ENCODE measurements around the gene RBM17.

Gene RBM17

GRCh38 chr10:6052247-6053221 lies 36.3 kb upstream of the RBM17 start:
- no peak for DNase-seq (ENCODE audit: low read depth in 1 of 2, low spot score in 1 of 2)
- no peak overlapping the region for H3K4me3 ChIP-seq (replicated peaks; ENCODE audit: insufficient read depth, low read length)
- TF ChIP-seq POLR2AphosphoS5 (IDR thresholded peaks at IDR 0.05; ENCODE audit: low read depth) (no peak), CTCF (IDR thresholded peaks at IDR 0.05; ENCODE audit: insufficient read depth, low read length) (no peak), GABPA (IDR thresholded peaks at IDR 0.05; ENCODE audit: low read depth) (no peak), REST (IDR thresholded peaks at IDR 0.05; ENCODE audit: insufficient replicate concordance, low read depth) (no peak), SPI1 (IDR thresholded peaks at IDR 0.05; ENCODE audit: borderline replicate concordance, low read depth) (no peak)
- H3K27me3 ChIP-seq (ENCODE audit: insufficient read depth, poor library complexity, severe bottlenecking) = no peaks in the 10 kb centered on the region
- H3K27ac ChIP-seq (replicated peaks) = no peak overlapping the region

GRCh38 chr10:6053303-6053702 lies 35.5 kb upstream of the RBM17 start:
- Histone ChIP-seq H3K27ac (replicated peaks) (no peak overlapping the region), H3K4me3 (replicated peaks; ENCODE audit: insufficient read depth, low read length) (no peak overlapping the region), H3K27me3 (ENCODE audit: insufficient read depth, poor library complexity, severe bottlenecking) (no peaks in the 10 kb centered on the region)
- no peak for DNase-seq (ENCODE audit: low read depth in 1 of 2, low spot score in 1 of 2)
- TF ChIP-seq GABPA (IDR thresholded peaks at IDR 0.05; ENCODE audit: low read depth) (no peak), SPI1 (IDR thresholded peaks at IDR 0.05; ENCODE audit: borderline replicate concordance, low read depth) (no peak), POLR2AphosphoS5 (IDR thresholded peaks at IDR 0.05; ENCODE audit: low read depth) (no peak), REST (IDR thresholded peaks at IDR 0.05; ENCODE audit: insufficient replicate concordance, low read depth) (no peak), CTCF (IDR thresholded peaks at IDR 0.05; ENCODE audit: insufficient read depth, low read length) (no peak)

GRCh38 chr10:6053816-6054631 lies 34.8 kb upstream of the RBM17 start:
- no peak overlapping the region for H3K4me3 ChIP-seq (replicated peaks; ENCODE audit: insufficient read depth, low read length)
- no peak for TF ChIP-seq REST (IDR thresholded peaks at IDR 0.05; ENCODE audit: insufficient replicate concordance, low read depth)
- no peak for DNase-seq (ENCODE audit: low read depth in 1 of 2, low spot score in 1 of 2)

More at GRCh38 chr10:6053816-6054631, 34.8 kb upstream of the RBM17 start:
- Histone ChIP-seq H3K27ac (replicated peaks) (no peak overlapping the region), H3K27me3 (ENCODE audit: insufficient read depth, poor library complexity, severe bottlenecking) (no peaks in the 10 kb centered on the region)

All from HL-60 (cell line).